Transverse colon (tissue), 4 donors: ENCODE measurements around the gene GRIN2D.

Source experiments
- CTCF ChIP-seq, 5 experiments: fragments of 200-600 bp in 3 of 5; fragments of 450-650 bp in 2 of 5; sonication (generic) in 3 of 5; IDR thresholded peaks; 1 replicate in 2 of 5; 2 replicates in 3 of 5; pipeline ENCODE4 v1.5.1; 2016 to 2017; ENCODE audit warnings: antibody characterized with exemption in 5 of 5, inconsistent platforms in 3 of 5, mild to moderate bottlenecking in 2 of 5, moderate library complexity in 1 of 5
- POLR2A ChIP-seq: fragments of 450-650 bp; IDR thresholded peaks from one replicate; pipeline ENCODE4 v1.6.1; 2016; ENCODE audit warnings: antibody characterized with exemption, mild to moderate bottlenecking, moderate library complexity
- POLR2AphosphoS5 ChIP-seq, 3 donors: sonication (generic); formaldehyde crosslinking; IDR thresholded peaks; one replicate each; pipeline ENCODE4 v1.6.1; 2016; ENCODE audit warnings: antibody characterized with exemption in 3 of 3

GRCh38 chr19:48397263-48398101, 4.0 kb downstream of the GRIN2D start:
- TF ChIP-seq CTCF (IDR thresholded peaks at IDR 0.05) (no peak), POLR2AphosphoS5 (IDR thresholded peaks at IDR 0.05) (no peak), POLR2A (no peak)
